PC-3 (cell line): ENCODE measurements around the gene LMTK3. TPM values are rescaled to one million over a fixed set of nuclear protein-coding genes. Genes with fewer than 3 reads are reported as not detected.

Experiments
- ATAC-seq: fragments of 200-7000 bp; cut with Tn5 transposase; 2 replicates; pipeline ENCODE4 v1.9.1; 2020; ENCODE audit warnings: mild to moderate bottlenecking, moderate library complexity
- BruUV-seq: library from RNA; stranded (reverse); fragments of 400-500 nt; replicated peaks from 2 replicates; lab custom pipeline; 2021; lab: Mats Ljungman, UMichigan
- CTCF ChIA-PET: fragments of 300-600 bp; sonication (Branson Sonifier 250); formaldehyde crosslinking; loops from one replicate; lab custom pipeline; 2022; ENCODE audit warnings: antibody characterized with exemption; lab: Charles Lee
- POLR2A ChIA-PET: fragments of 300-600 bp; sonication (Branson Sonifier 250); formaldehyde crosslinking; loops from one replicate; lab custom pipeline; 2022; ENCODE audit warnings: antibody characterized with exemption; ENCODE audit not compliant: unreplicated experiment; lab: Charles Lee
- DNase-seq: peaks from one replicate; pipeline ENCODE4 v3.0.0-alpha.2; 2015
- H2AFZ ChIP-seq: fragments of 300-600 bp; sonication (generic); 2 replicates; pipeline ENCODE4 v1.6.0; 2016; ENCODE audit warnings: antibody characterized with exemption, low read length
- H3F3A ChIP-seq: fragments of 300-600 bp; sonication (generic); one replicate; pipeline ENCODE4 v1.6.0; 2017; ENCODE audit warnings: antibody characterized with exemption, low read length, control low read depth, mild to moderate bottlenecking; ENCODE audit not compliant: unreplicated experiment
- H3K27ac ChIP-seq: fragments of 300-600 bp; sonication (generic); 2 replicates; pipeline ENCODE4 v1.5.1; 2016; ENCODE audit warnings: mild to moderate bottlenecking, low read length
- H3K27me3 ChIP-seq: fragments of 300-600 bp; sonication (generic); 2 replicates; pipeline ENCODE4 v1.6.1; 2016; ENCODE audit warnings: low read length, mixed read lengths
- H3K36me3 ChIP-seq: fragments of 300-600 bp; sonication (generic); 2 replicates; pipeline ENCODE4 v1.6.1; 2016; ENCODE audit warnings: low read depth, mixed run types, low read length, mixed read lengths
- H3K4me1 ChIP-seq: fragments of 300-600 bp; sonication (generic); 2 replicates; pipeline ENCODE4 v1.5.1; 2016; ENCODE audit warnings: low read length; ENCODE audit not compliant: insufficient read depth
- H3K4me2 ChIP-seq: fragments of 300-600 bp; sonication (generic); 2 replicates; pipeline ENCODE4 v1.6.0; 2016; ENCODE audit warnings: low read length
- H3K4me3 ChIP-seq: fragments of 300-600 bp; sonication (generic); 2 replicates; pipeline ENCODE4 v1.5.1; 2016; ENCODE audit warnings: mild to moderate bottlenecking, low read length, mixed read lengths
- H3K79me2 ChIP-seq: fragments of 300-600 bp; sonication (generic); 2 replicates; pipeline ENCODE4 v1.6.1; 2017; ENCODE audit warnings: low read length, mixed read lengths
- H3K9ac ChIP-seq: fragments of 300-600 bp; sonication (generic); 2 replicates; pipeline ENCODE4 v1.6.0; 2016; ENCODE audit warnings: mild to moderate bottlenecking, low read length
- H3K9me2 ChIP-seq: fragments of 300-600 bp; sonication (generic); replicated peaks from 2 replicates; pipeline ENCODE4 v1.6.1; 2016; ENCODE audit warnings: mixed run types, low read length, mixed read lengths
- H3K9me3 ChIP-seq: fragments of 300-600 bp; sonication (generic); 2 replicates; pipeline ENCODE4 v1.6.1; 2016; ENCODE audit warnings: low read length, mixed read lengths
- H4K20me1 ChIP-seq: fragments of 300-600 bp; sonication (generic); 2 replicates; pipeline ENCODE4 v1.6.1; 2016; ENCODE audit warnings: low read length, mixed read lengths
- EZH2 ChIP-seq: fragments of 300-600 bp; sonication (generic); IDR thresholded peaks from one replicate; pipeline ENCODE4 v1.6.1; 2017; ENCODE audit warnings: antibody characterized with exemption, mild to moderate bottlenecking, low read length; ENCODE audit not compliant: unreplicated experiment
- EZH2phosphoT487 ChIP-seq: fragments of 300-600 bp; sonication (generic); IDR thresholded peaks from 2 replicates; pipeline ENCODE4 v1.6.1; 2018; ENCODE audit warnings: mild to moderate bottlenecking, antibody characterized with exemption, low read length, borderline replicate concordance
- intact Hi-C: fragments of 100-400 bp; cut with micrococcal nuclease; formaldehyde crosslinking; loops from 2 replicates; pipeline ENCODE4 v1.9.0; 2023
- total RNA-seq: library from RNA; depleted of rRNA; stranded (reverse); fragments of >200 nt; gene quantifications from 2 replicates; pipeline ENCODE4 v1.2.3, GENCODE V29; 2014
- TF ChIP-seq, protein P1 (sequence below): fragments of 300-600 bp; sonication (generic); conservative IDR thresholded peaks from 2 replicates; pipeline ENCODE4 v1.5.1; 2017; ENCODE audit warnings: antibody characterized with exemption, low read depth, mild to moderate bottlenecking, low read length

Gene LMTK3
- total RNA-seq, 1 experiment from 2014 or later = 4.8 TPM

DNA sequence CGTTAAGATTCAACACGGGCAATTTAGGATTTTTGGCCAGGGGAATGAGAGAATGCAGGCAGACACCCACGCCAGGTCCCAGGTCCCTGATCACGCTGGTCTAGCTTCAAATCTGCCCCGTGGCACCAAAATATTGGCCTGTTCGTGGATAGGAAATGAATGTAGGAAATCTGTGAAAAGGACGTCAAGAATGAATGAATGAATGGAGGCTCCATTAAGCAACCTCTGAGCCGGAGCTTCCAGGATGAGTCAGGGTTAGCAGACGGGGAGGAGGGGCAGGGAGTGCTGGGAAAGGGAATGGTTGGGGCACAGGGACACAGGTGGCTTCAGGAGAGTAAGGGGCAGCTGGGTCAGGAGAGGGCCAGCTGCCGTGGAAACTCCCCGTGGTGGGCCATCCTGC is 44.5 kb upstream of the LMTK3 start:
- Histone ChIP-seq H2AFZ (peak overlapping the region; percentile 60), H3K9ac (no peak overlapping the region), H3K27ac (peak overlapping the region; percentile 62), H3K4me2 (peak overlapping the region; percentile 45; the same call in 1 of the 2 replicates), H4K20me1 (no peaks in the 10 kb centered on the region), H3K4me3 (no peak overlapping the region), H3K79me2 (no peaks in the 10 kb centered on the region), H3K9me3 (no peaks in the 10 kb centered on the region), H3K9me2 (no peaks in the 10 kb centered on the region), H3F3A (no peaks in the 10 kb centered on the region), H3K27me3 (no peaks in the 10 kb centered on the region), H3K4me1 (peaks cover 32% of the 10 kb centered on the region), H3K36me3 (no peaks in the 10 kb centered on the region)
- intact Hi-C loops = no loop called here
- POLR2A ChIA-PET = no interaction called here
- CTCF ChIA-PET = no interaction called here
- TF ChIP-seq EZH2 (no peak), EZH2phosphoT487 (no peak)
- TF ChIP-seq, protein P1, sequence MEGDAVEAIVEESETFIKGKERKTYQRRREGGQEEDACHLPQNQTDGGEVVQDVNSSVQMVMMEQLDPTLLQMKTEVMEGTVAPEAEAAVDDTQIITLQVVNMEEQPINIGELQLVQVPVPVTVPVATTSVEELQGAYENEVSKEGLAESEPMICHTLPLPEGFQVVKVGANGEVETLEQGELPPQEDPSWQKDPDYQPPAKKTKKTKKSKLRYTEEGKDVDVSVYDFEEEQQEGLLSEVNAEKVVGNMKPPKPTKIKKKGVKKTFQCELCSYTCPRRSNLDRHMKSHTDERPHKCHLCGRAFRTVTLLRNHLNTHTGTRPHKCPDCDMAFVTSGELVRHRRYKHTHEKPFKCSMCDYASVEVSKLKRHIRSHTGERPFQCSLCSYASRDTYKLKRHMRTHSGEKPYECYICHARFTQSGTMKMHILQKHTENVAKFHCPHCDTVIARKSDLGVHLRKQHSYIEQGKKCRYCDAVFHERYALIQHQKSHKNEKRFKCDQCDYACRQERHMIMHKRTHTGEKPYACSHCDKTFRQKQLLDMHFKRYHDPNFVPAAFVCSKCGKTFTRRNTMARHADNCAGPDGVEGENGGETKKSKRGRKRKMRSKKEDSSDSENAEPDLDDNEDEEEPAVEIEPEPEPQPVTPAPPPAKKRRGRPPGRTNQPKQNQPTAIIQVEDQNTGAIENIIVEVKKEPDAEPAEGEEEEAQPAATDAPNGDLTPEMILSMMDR = no peak
- BruUV-seq = no TSS peak
- DNase-seq = peak; percentile 72
- ATAC-seq = peak; percentile 48

GRCh38 chr19:48554385-48555091 is 42.9 kb upstream of the LMTK3 start:
- Histone ChIP-seq H4K20me1 (no peaks in the 10 kb centered on the region), H3K9ac (no peak overlapping the region), H3K4me3 (no peak overlapping the region), H3K4me1 (peaks cover 32% of the 10 kb centered on the region), H2AFZ (no peak overlapping the region), H3K27me3 (no peaks in the 10 kb centered on the region), H3K36me3 (no peaks in the 10 kb centered on the region), H3K9me3 (no peaks in the 10 kb centered on the region), H3K79me2 (no peaks in the 10 kb centered on the region), H3K4me2 (no peak overlapping the region), H3K27ac (no peak overlapping the region), H3F3A (no peaks in the 10 kb centered on the region), H3K9me2 (no peaks in the 10 kb centered on the region)
- BruUV-seq = no TSS peak
- ChIA-PET POLR2A (interaction anchor here (0.6 kb wide), 1 partner anchor 197 kb away, joined by 7 read pairs; no protein-coding TSS in a partner anchor), CTCF (no interaction called here)
- TF ChIP-seq, protein P1 = no peak
- TF ChIP-seq EZH2 = no peak
- no peak for TF ChIP-seq EZH2phosphoT487
- ATAC-seq (no peak), DNase-seq (peak; percentile 16)
- intact Hi-C loops = no loop called here
